ENCODE results near the gene POLE. TPM values are rescaled to one million over a fixed set of nuclear protein-coding genes. Genes with fewer than 3 reads are reported as not detected.

POLE gene
- total and polyA plus RNA-seq, 9 of the 15 experiments (the other 6 are each of a cell fraction or from before 2014, with no cell fraction given) = 2.4 to 154 (median 49.6) TPM

- Histone ChIP-seq H3K79me2 (ENCODE audit: control insufficient read depth, insufficient read depth, low read length) (no peaks in the 10 kb centered on the region), H3K27me3 (ENCODE audit: control insufficient read depth in 2 of 2, insufficient read depth in 2 of 2, low read length in 2 of 2) (peaks cover 11 to 39% of the 10 kb centered on the region in 2 experiments; a peak in 4 of 5 replicates), H3K9ac (ENCODE audit: insufficient read depth in 1 of 2, low read depth in 2 of 2, low read length in 2 of 2) (no peak overlapping the region), H3K9me3 (replicated peaks; ENCODE audit: control insufficient read depth, insufficient read depth, low read depth, low read length) (no peaks in the 10 kb centered on the region), H3K36me3 (ENCODE audit: control insufficient read depth, insufficient read depth, low read length) (no peaks in the 10 kb centered on the region), H4K20me1 (replicated peaks; ENCODE audit: control insufficient read depth, insufficient read depth, low read length) (0 out of 2 replicates have a peak, but pooled peaks cover 1% of the 10 kb centered on the region), H3K9me1 (ENCODE audit: control insufficient read depth, insufficient read depth, low read length) (no peaks in the 10 kb centered on the region), H2AFZ (ENCODE audit: low read depth, low read length) (peak overlapping the region; percentile 76), H3K4me2 (ENCODE audit: insufficient read depth, low read length) (peak overlapping the region; percentile 67), H3K4me3 (peak overlapping the region; percentile 42), H3K27ac (ENCODE audit: extremely low read depth, low read depth, low read length) (no peak overlapping the region), H3K4me1 (replicated peaks in 1 of 2; ENCODE audit: control insufficient read depth in 2 of 2, insufficient read depth in 2 of 2, low read length in 2 of 2) (peaks cover 7 to 58% of the 10 kb centered on the region in 2 experiments; a peak in 4 of 5 replicates)
- FAIRE-seq (no peak), ATAC-seq (no peak), DNase-seq (ENCODE audit: extremely low read depth in 1 of 4, low spot score in 3 of 4) (peak in 1 of 4 experiments; percentile 62)
- 11% methylated on average over 2 of the region's 58 CpGs for WGBS (ENCODE audit: insufficient coverage, low coverage, missing lambda C conversion rate)
- BruUV-seq (replicated peaks) = no TSS peak
- intact Hi-C loops (cut with micrococcal nuclease) (no loop called here), in situ Hi-C loops (cut with MboI) (no loop called here)
- ChIA-PET POLR2A (no interaction called here), CTCF (ENCODE audit: low intra/inter-chr PET ratio) (no interaction called here)
- TF ChIP-seq ZNF282 (CRISPR knock-in tag; IDR thresholded peaks at IDR 0.05) = no peak
- no peak for TF ChIP-seq PTTG1 (tag; IDR thresholded peaks at IDR 0.05; ENCODE audit: low read depth)
- TF ChIP-seq THRAP3 (IDR thresholded peaks at IDR 0.05; ENCODE audit: borderline replicate concordance) = peak; percentile 93
- no peak for TF ChIP-seq CBFB (CRISPR knock-in tag; IDR thresholded peaks at IDR 0.05)
- TF ChIP-seq SP1 (CRISPR knock-in tag; IDR thresholded peaks at IDR 0.05) = no peak
- TF ChIP-seq BCOR (IDR thresholded peaks at IDR 0.05) = peak; percentile 94
- no peak for TF ChIP-seq GTF2A2 (tag; IDR thresholded peaks at IDR 0.05)
- TF ChIP-seq MCM2 (IDR thresholded peaks at IDR 0.05; ENCODE audit: low read depth) = no peak
- TF ChIP-seq PML (IDR thresholded peaks at IDR 0.05; ENCODE audit: low read length) = no peak
- peak; percentile 45 for TF ChIP-seq PHF20 (IDR thresholded peaks at IDR 0.05; ENCODE audit: partially characterized antibody)
- TF ChIP-seq, protein P1, sequence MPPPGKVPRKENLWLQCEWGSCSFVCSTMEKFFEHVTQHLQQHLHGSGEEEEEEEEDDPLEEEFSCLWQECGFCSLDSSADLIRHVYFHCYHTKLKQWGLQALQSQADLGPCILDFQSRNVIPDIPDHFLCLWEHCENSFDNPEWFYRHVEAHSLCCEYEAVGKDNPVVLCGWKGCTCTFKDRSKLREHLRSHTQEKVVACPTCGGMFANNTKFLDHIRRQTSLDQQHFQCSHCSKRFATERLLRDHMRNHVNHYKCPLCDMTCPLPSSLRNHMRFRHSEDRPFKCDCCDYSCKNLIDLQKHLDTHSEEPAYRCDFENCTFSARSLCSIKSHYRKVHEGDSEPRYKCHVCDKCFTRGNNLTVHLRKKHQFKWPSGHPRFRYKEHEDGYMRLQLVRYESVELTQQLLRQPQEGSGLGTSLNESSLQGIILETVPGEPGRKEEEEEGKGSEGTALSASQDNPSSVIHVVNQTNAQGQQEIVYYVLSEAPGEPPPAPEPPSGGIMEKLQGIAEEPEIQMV (tag; conservative IDR thresholded peaks at IDR 0.05; ENCODE audit: low read depth) = no peak
- TF ChIP-seq KHSRP (IDR thresholded peaks at IDR 0.05) = no peak
- TF ChIP-seq HDAC1 (IDR thresholded peaks at IDR 0.05) = peak in 1 of 2 experiments; percentile 72; a peak in 2 of 4 replicates
- no peak for TF ChIP-seq TFAP4 (CRISPR knock-in tag; IDR thresholded peaks at IDR 0.05; ENCODE audit: borderline replicate concordance)
- TF ChIP-seq, protein P2, sequence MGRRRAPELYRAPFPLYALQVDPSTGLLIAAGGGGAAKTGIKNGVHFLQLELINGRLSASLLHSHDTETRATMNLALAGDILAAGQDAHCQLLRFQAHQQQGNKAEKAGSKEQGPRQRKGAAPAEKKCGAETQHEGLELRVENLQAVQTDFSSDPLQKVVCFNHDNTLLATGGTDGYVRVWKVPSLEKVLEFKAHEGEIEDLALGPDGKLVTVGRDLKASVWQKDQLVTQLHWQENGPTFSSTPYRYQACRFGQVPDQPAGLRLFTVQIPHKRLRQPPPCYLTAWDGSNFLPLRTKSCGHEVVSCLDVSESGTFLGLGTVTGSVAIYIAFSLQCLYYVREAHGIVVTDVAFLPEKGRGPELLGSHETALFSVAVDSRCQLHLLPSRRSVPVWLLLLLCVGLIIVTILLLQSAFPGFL (CRISPR knock-in tag; IDR thresholded peaks at IDR 0.05) = no peak
- TF ChIP-seq EP400 (IDR thresholded peaks at IDR 0.05) = no peak
- TF ChIP-seq, protein P3, sequence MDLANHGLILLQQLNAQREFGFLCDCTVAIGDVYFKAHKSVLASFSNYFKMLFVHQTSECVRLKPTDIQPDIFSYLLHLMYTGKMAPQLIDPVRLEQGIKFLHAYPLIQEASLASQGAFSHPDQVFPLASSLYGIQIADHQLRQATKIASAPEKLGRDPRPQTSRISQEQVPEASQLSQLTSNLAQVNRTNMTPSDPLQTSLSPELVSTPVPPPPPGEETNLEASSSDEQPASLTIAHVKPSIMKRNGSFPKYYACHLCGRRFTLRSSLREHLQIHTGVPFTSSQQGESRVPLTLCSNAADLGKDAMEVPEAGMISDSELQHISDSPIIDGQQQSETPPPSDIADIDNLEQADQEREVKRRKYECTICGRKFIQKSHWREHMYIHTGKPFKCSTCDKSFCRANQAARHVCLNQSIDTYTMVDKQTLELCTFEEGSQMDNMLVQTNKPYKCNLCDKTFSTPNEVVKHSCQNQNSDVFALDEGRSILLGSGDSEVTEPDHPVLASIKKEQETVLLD (IDR thresholded peaks at IDR 0.05) = peak; percentile 72; the same call in 1 of the 2 replicates
- TF ChIP-seq STAT5A (IDR thresholded peaks at IDR 0.05; ENCODE audit: borderline replicate concordance, low read length) = no peak
Observed at GRCh38 chr12:132597333-132598316, 89.5 kb downstream of the POLE start.
